ENCODE data around the gene LINC00305. TPM values are rescaled to one million over a fixed set of nuclear protein-coding genes. Genes with fewer than 3 reads are reported as not detected.

Gene LINC00305
- total RNA-seq, 1 experiment from 2014 or later: not detected

DNA sequence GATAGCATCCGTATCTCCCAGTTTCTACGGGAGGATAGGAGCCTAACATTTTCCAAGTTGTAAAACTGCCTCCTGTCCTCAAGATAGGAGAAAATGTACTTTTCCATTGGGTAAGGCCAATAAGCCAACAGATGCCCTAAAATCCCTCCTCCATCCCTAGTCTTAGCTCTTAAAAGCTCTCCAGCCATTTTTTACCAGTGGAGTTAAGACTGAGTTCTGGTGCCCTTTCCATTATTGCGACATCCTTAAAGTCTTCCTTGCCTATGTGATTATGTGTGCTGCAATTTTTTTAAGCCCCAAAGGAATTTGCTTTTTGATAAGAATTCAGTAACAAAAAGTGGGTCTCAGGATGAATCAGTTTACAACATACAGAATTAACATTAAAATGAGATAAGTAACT is 33.0 kb downstream of the LINC00305 start:
- no peak for DNase-seq (ENCODE audit: low spot score)

DNA sequence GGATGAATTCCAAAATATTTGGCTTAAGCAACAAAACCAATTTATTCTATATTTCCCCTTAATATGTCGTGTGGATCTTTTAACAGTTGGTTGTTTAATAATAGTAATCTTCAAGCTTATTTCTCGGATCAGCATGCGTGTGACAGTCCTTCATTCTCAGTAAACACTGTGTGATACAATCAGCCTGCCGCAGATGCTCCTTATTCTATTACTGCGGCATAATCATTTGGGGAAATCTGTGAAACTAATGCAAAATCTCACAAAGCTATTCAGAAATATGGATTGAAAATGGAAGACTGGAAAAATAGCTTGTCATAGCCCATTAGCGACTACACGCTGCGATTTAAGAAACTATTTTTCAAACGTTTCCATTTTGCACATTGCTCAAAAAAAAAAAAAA is 36.9 kb downstream of the LINC00305 start:
- no peak for DNase-seq (ENCODE audit: low spot score)

DNA sequence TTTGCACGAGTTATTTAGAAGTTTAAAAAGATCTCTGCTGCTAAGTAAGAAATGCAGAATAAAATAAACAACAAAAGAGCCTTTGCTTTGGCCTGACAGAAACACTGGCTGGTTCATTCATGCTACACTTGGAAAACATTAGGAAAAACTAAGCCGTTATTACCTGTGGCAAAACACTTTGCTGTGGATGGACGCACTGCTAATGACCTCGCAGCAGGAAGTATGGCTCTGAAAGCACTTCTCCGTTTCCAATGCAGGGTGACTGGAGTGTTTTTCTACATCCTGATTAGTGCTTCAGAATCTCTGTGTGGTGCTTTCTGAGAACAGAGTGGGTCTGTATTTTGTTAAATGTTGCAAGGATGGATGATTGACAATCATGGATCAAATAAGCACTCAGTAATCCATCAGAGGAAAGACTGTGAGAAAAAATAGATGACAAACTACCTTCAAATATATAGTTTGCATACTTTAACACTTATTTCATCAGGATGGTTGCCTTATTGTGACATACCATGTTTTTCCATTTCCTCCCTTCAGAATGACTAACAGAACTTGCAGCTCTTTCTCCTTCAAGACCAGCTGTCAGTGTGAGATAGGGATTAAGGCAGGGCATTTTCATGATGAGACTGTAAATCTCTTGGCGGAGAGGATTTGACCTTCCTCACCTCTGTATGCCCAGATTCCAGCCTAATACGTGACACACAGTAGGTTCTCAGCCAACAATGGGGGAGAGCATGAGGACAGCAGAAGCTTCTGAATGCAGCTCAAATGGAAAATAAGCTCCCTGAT is 38.0 kb downstream of the LINC00305 start:
- DNase-seq (ENCODE audit: low spot score): no peak

DNA sequence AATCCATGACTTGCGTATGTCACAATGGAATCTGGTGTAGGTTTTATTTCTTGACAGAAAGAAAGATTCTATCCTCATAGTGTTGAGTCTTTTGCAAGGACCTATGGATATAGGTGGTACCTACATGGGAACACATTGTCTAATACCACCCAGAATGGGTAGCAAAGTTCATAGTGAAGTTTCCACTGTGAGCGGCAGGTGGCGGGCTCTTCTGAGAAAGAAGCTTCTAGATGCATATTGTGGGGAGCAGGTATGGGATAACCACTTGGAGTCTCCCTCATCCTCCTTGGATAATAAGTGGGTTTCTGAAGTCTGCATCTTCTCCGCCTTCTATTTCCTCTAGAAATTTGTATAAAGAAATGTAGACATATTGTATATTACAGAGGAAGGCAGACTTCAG is 44.9 kb downstream of the LINC00305 start:
- peak; percentile 28 for DNase-seq (ENCODE audit: low spot score)

DNA sequence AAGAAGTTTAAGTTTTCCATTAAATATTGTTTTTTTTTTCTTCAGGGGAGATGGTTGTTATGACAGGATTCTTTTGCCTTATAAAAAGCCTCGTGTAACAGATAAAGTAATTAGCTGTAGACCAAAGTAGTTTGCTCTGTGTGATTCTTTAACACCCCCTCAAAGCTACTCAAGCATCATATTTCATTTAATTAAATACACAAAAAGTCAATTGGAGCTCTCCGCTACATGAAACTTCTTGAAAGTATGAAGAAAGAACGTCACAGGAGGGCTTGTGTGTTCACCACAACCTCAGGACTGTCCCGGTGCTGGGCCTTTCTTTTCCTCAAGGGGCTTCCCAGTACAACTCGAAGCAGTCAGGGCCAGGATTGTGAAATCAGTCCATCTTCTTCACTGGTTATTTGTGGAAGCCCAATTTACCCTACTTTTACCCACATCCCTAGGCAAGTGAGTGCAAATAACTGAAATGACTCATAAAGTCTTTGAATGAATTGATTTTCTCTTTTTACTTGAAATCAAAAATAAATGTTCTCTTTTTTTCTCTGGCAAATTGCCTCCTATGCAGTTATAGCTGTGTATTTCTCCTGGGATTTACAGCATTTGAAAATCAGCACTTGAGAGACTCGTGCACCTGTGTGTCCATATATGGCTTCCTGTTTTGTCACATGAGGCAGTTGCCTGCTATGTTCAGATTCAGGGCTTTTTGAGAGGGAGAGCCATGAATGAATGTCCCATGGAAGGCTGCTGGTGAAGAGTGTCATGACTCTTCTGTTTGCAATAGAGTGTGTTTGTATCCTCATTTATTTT is 48.6 kb downstream of the LINC00305 start:
- no peak for DNase-seq (ENCODE audit: low spot score)

DNA sequence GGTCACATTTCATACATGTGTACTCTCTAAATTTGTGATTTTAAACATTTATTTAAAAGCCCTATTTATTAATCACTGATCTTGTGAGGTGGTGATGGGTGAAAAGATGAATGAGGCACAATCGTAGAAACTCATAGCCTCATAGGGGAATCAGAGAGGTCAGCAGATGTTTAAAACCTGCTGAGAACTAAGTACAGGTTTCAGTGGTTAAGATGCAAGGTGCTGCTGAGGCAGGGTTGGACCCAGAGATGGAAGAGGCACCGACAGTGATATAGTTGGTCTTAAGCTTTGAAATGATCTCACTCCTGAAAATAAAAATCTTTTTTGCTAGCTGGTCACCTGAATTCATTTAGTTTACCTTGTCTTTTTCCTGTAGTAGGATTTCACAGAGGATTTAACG is 49.6 kb downstream of the LINC00305 start:
- no peak for DNase-seq (ENCODE audit: low spot score)

DNA sequence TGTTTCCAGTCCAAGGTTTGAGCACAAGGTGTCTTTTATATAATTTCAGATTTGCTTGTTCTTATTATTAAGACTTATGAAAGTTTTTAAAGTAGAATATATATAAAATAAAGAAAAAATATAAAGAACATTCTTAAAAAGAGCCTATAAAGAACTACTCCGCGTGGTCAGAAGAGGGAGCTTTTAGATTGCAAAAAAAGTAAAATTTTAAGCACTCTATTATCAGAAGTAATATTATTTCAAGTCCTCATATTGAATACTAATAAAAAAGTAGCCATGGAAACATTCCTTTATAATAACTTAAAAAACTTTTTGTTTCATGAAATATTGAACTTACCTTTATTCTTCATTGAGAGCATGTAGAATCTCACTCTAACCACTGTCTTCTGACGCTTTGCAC is 51.4 kb downstream of the LINC00305 start:
- no peak for DNase-seq (ENCODE audit: low spot score)

DNA sequence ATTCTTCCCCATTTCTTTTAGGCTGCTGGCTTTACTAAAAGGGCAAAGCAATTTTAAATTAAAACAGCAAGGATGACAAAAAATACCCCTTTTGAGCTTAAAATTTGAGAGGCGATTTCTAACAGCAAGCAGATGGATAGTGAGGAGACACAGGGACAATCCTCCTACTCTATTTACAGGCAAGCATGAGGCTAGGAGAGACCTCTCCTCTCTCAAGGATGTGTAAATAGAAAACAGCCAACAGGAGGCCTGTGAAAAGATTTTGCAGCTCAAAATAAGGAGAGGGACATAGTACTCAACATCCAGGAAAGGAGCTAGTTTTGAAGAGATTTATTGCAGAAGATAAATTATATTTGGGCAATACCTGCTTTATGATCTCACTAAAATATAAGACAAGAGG is 53.8 kb downstream of the LINC00305 start:
- DNase-seq (ENCODE audit: low spot score): no peak

DNA sequence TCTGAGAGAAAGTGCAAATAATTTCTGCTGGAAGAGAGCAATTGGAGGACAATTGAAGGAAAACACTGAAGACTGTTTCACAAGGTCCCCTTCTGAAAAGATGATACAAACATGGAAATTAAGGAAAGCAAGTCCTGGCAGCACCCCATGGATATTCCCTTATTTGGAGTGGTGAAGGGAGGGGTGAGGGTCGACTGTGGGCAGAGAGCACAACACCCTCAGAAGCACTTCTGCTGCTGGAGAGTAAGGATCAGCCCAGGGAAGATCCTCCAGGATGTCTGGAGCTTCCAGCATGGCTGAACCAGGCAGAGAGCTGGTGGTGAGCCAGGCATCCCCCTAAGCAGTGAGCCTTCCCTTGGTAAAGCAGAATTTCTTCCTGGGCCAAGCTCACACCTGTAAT is 54.7 kb downstream of the LINC00305 start:
- no peak for DNase-seq (ENCODE audit: low spot score)

DNA sequence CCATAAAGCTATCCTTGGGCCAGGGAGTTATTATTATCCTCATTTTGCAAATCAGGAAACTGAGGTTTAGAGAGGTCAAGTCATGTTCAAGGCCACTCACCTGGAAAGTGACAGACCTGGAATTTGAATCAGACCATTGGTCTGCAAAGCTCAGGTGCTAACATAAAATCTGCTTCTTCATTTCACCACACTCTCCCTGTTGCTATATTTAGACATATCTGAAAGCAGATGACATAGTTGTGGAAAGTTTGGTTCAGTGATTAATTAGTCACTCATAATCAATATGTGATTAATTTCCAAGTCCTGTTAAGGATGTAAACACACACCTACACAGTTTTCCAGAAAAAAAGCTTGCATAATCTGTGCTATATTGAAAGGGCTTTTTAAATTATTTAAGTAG is 57.4 kb downstream of the LINC00305 start:
- no peak for DNase-seq (ENCODE audit: low spot score)

DNA sequence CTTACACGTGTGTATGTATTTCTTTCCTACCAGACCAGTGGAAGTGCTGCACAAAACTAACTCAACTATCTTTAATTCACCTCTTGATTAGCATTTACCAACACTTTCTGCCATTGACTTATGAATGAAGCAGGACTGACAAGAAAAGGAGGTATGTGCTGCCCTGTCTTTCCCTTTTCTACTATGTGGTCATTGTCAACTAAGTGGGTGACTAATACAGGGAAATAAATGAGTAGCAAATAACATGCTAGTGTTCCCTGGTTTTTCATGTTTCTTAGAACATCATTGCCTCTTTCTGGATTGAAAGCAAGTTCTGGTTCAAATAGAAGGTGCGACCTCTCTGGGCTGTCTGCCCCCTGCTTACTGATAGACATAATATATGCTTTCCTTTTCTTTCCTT is 58.0 kb downstream of the LINC00305 start:
- no peak for DNase-seq (ENCODE audit: low spot score)

DNA sequence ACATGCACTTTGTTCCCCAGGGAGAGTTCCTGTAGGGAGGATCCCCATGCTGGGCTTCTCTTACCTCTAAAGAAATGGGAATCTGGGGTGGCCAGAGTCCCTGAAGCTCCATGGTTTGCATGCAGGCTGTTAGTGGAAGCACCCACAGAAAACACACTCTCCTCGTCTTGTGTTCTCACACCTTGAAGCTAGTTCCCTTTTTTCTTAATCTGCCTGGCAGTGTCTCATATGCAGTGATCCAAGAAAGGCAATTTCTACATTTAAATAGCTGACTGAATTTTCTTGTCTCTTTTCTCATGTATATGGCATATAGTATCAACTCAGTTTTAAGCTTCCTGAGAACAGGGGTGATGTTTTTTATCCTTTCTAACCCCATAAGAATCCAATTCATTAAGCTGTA is 65.0 kb downstream of the LINC00305 start:
- DNase-seq (ENCODE audit: low spot score): no peak

DNA sequence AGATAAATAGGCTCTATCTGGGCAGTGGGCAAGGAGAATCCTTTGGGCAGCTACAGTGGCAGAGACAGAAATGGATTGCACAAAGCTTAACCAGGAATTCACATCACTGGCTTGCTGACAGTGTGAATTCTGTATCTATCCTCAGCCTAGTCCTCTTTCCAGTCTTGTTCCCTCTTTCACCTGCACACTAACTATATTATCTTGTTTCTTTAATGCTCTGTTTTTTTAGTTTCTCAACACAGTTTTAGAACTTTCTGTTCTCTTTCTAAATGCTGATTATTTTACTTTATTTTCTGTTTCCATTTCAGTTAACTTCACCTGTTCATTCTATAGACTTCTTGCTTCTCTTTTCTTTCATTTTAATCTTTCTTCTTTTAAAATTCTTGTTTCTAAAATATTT is 66.4 kb downstream of the LINC00305 start:
- no peak for DNase-seq (ENCODE audit: low spot score)

DNA sequence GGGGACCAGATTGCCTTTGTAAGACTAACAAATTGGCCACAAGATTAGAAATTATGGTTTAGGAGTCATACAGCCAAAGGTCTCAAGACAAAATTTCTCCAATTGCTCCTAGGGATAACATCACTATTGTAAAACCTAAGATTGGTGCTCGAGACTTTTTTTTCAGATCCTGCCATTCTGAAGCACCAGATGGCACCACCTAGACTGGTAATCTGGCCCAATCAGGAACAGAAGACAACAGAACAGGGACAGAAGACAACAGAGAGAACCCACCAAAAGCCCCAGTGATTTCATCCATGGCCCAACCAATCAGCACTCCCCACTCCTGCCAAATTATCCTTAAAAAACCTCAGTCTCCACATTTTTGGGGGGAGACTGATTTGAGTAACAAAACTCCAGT is 66.8 kb downstream of the LINC00305 start:
- no peak for DNase-seq (ENCODE audit: low spot score)

DNA sequence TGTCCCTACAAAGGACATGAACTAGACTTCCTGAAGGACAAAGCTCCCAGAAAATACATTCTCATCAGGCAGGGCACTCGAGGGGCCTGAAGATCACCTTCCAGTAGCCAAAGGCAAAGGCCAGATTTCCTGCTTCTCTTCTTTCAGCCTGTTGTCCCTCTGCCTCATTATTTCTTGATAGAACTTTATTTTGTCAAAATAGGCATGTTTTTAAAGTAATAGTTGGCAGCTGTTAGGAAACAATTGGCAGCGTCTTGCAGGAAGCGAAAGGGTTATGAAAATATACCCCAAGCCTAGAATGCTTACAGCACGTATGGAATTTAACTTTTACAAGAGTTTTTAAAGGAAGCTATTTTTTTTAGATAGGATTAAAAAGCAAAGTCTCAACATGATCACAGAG is 74.9 kb downstream of the LINC00305 start:
- DNase-seq (ENCODE audit: low spot score): no peak

DNA sequence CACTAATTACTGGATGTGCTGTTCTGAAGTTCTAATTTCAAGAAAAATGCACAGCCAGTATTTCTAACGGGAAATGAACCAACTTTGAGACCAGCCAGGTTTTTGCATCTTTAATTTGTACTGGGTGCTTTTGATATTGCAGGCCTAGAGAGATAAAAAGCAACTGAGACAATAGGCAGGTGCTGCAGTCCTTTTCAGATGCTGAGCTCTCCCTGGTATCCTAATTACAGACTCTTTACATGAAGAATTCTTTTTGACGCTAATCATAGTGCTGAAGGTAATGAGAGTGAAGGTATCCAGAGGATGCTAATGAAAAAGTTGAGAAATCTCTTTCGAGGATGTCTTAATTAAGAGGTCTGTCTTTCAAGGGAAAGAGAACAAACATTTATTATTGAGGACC is 93.9 kb downstream of the LINC00305 start:
- no peak for DNase-seq (ENCODE audit: low spot score)

DNA sequence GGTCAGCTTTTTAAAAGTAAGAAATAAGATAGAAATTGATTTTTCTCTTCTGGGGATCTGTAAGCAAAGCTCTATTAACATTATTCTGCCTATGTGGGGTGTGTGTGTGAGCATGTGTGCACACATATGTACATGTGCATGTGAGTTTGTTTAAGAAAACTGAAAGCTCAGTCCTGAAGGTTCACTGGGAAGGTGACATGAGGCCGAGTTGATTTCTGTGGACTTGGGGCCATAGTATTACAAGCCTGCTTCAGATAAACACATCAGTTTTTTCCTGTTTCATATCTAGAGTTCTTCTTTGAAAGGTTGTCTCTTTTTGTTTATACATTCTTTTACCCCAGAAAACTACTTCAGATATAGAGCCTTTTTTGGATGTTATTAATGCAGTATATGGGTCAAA is 95.6 kb downstream of the LINC00305 start:
- no peak for DNase-seq (ENCODE audit: low spot score)

DNA sequence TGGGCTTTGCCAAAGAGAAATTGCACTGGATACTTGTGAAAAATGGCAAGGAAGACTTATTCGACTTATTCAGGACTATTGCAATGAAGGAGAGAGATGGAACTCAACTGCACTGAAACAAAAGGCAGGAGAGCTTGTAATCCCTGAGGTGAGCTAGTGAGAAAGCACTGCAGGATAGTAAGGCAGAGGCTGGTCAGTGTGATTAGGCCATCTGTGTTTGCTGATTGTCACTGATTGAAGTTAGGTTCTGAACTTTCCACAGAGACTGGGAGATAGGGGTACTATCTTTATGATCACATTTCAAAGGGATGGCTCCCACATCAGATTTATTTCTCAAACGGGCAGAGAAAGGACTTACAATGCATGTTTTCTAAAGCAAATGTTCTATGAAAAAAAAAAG is 96.1 kb downstream of the LINC00305 start:
- no peak for DNase-seq (ENCODE audit: low spot score)

DNA sequence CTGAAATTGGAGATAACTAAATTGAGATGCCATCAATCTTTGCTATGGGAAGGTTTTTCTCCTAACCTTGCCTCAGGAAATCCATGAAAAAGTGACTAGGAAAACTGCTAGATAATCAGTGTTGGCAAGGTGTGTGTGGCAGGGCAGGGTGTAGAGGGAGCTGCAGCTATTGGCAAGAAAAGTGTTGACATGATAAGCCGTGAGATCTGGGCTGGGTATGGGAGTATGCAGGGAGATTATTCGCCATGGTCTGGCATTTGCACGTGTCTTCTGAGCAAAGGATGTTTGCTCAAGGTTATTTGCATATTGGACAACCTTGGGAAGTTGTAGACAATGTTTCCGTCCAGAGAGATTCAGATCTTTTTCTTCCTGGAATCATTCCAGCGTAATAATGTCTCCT is 104.3 kb downstream of the LINC00305 start:
- DNase-seq (ENCODE audit: low spot score): no peak

DNA sequence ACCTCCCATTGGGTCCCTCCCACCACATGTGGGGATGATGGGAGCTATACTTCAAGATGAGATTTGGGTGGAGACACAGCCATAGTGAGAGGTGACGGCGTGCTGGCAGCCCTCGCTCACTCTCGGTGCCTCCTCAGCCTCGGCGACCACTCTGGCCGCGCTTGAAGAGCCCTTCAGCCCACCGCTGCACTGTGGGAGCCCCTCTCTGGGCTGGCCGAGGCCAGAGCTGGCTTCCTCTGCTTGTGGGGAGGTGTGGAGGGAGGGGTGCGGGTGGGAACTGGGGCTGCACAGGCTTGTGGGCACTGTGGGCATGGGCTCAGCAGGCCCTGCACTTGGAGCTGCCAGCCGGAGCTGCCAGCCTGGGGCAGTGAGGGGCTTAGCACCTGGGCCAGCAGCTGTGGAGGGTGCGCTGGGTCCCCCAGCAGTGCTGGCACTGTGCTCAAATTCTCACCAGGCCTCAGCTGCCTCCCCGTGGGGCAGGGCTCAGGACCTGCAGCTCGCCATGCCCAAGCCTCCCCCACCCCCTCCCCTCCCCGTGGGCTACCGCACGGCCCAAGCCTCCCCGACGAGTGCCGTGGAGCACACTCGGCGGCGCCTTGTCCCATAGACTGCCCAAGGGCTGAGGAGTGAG is 106.0 kb downstream of the LINC00305 start:
- no peak for DNase-seq (ENCODE audit: low spot score)

DNA sequence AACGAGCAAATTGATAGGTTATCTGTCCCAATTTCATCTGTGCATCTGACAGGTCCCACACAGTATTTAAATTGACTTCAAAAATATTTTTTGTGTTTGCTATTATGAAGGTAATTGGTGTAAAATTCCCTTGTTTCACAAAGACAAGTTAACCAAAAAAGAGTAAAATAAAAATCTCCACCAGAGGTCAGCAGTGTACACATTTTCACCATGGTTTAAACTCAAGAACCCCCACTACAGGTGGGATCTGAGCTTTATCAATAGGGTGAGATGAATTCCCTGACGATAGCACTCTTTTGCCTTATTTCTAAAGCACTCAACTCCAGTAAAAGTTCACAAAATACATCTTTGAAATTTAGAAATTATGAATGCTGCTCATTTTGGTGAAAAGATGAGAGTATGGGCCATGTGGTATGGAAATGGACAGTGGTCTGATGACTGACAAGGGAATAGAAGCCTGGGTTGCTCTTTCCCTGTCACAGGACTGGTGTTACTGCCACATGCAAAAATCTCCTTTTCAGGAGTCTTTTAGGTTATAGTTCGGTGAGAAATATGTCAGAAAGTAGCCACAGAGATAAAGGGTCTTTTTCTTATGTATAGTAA is 111.0 kb downstream of the LINC00305 start:
- peak; percentile 13 for DNase-seq (ENCODE audit: low spot score)

DNA sequence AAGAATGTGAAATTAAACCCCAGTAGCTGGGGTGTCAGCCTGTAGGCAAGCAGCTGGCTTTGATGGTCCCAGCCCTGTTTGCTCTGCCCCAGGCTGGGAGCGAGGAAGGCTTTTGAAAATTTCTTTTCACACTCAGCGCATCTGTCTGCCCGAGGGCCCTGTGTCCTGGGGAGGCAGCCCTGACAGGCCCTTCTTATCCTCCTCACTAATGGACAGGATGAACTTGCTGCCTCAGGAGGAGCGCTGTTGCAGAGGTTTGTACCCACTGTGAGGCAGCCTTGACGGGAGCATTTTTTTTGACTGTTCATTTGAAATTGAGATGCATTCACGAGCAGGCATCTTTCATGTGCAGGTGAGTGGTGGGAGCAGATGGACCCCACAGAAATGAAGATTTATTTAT is 116.6 kb downstream of the LINC00305 start:
- DNase-seq (ENCODE audit: low spot score): no peak

Measured in H4 (cell line).